Peyer's patch (tissue), 4 donors: ENCODE measurements around the gene RARB.

Source experiments
- POLR2A ChIP-seq, 2 donors: fragments of 450-650 bp; IDR thresholded peaks; one replicate each; pipeline ENCODE4 v1.5.1; 2017; ENCODE audit warnings: antibody characterized with exemption in 2 of 2, mild to moderate bottlenecking in 2 of 2, moderate library complexity in 2 of 2
- TF ChIP-seq, protein P1 (sequence below), 6 experiments: fragments of 450-650 bp in 4 of 6; fragments of 200-600 bp in 2 of 6; sonication (generic) in 1 of 6; IDR thresholded peaks; one replicate each; pipeline ENCODE4 v1.5.1; 2017 to 2019; ENCODE audit warnings: antibody characterized with exemption in 6 of 6, mild to moderate bottlenecking in 3 of 6, moderate library complexity in 1 of 6

DNA sequence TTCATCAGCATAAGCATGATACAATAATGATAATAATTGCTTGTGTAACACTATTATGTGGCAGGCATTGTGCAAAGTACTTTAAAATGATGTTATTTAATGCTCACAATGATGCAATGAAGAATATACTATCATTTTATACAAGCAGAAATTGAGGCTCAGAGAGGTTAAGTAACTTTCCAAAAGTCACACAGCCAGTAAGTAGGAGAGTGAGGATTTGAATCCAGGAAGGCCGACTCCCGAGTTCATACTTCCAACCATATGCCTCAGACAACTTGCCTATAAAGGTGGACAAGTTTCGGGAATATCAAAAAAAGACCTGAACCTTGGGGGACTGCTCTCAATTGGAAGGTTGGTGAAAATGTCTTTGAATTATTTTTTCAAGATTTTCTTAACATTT is 19.9 kb downstream of the RARB start:
- TF ChIP-seq, protein P1, sequence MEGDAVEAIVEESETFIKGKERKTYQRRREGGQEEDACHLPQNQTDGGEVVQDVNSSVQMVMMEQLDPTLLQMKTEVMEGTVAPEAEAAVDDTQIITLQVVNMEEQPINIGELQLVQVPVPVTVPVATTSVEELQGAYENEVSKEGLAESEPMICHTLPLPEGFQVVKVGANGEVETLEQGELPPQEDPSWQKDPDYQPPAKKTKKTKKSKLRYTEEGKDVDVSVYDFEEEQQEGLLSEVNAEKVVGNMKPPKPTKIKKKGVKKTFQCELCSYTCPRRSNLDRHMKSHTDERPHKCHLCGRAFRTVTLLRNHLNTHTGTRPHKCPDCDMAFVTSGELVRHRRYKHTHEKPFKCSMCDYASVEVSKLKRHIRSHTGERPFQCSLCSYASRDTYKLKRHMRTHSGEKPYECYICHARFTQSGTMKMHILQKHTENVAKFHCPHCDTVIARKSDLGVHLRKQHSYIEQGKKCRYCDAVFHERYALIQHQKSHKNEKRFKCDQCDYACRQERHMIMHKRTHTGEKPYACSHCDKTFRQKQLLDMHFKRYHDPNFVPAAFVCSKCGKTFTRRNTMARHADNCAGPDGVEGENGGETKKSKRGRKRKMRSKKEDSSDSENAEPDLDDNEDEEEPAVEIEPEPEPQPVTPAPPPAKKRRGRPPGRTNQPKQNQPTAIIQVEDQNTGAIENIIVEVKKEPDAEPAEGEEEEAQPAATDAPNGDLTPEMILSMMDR (IDR thresholded peaks at IDR 0.05), result no peak
- no peak for TF ChIP-seq POLR2A (IDR thresholded peaks at IDR 0.05)
